ENCODE data around the gene GPR15LG. TPM values are rescaled to one million over a fixed set of nuclear protein-coding genes. Genes with fewer than 3 reads are reported as not detected.

Gene GPR15LG
- total and polyA plus RNA-seq, 2 experiments from 2014 or later = not detected

DNA sequence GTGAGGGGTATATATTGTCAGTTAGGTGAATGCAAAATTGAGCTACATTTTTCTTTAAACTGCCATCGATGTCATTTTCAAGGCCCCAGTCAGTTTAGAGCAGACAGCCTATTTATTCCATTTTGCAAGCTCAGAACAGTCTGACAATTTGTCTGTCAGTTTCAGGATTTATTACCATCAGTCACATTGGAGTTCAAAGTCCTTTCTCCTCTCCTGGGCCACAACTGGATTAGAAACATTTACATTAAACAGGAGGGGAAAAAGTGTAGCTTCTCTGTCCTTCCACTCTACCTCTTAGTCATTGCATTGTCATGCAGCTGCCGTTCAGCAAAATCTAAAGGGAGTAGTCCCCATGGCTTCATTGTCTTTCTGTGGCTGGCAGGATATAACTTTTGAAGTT is 37.8 kb upstream of the GPR15LG start (continued):
- TF ChIP-seq, protein P1, sequence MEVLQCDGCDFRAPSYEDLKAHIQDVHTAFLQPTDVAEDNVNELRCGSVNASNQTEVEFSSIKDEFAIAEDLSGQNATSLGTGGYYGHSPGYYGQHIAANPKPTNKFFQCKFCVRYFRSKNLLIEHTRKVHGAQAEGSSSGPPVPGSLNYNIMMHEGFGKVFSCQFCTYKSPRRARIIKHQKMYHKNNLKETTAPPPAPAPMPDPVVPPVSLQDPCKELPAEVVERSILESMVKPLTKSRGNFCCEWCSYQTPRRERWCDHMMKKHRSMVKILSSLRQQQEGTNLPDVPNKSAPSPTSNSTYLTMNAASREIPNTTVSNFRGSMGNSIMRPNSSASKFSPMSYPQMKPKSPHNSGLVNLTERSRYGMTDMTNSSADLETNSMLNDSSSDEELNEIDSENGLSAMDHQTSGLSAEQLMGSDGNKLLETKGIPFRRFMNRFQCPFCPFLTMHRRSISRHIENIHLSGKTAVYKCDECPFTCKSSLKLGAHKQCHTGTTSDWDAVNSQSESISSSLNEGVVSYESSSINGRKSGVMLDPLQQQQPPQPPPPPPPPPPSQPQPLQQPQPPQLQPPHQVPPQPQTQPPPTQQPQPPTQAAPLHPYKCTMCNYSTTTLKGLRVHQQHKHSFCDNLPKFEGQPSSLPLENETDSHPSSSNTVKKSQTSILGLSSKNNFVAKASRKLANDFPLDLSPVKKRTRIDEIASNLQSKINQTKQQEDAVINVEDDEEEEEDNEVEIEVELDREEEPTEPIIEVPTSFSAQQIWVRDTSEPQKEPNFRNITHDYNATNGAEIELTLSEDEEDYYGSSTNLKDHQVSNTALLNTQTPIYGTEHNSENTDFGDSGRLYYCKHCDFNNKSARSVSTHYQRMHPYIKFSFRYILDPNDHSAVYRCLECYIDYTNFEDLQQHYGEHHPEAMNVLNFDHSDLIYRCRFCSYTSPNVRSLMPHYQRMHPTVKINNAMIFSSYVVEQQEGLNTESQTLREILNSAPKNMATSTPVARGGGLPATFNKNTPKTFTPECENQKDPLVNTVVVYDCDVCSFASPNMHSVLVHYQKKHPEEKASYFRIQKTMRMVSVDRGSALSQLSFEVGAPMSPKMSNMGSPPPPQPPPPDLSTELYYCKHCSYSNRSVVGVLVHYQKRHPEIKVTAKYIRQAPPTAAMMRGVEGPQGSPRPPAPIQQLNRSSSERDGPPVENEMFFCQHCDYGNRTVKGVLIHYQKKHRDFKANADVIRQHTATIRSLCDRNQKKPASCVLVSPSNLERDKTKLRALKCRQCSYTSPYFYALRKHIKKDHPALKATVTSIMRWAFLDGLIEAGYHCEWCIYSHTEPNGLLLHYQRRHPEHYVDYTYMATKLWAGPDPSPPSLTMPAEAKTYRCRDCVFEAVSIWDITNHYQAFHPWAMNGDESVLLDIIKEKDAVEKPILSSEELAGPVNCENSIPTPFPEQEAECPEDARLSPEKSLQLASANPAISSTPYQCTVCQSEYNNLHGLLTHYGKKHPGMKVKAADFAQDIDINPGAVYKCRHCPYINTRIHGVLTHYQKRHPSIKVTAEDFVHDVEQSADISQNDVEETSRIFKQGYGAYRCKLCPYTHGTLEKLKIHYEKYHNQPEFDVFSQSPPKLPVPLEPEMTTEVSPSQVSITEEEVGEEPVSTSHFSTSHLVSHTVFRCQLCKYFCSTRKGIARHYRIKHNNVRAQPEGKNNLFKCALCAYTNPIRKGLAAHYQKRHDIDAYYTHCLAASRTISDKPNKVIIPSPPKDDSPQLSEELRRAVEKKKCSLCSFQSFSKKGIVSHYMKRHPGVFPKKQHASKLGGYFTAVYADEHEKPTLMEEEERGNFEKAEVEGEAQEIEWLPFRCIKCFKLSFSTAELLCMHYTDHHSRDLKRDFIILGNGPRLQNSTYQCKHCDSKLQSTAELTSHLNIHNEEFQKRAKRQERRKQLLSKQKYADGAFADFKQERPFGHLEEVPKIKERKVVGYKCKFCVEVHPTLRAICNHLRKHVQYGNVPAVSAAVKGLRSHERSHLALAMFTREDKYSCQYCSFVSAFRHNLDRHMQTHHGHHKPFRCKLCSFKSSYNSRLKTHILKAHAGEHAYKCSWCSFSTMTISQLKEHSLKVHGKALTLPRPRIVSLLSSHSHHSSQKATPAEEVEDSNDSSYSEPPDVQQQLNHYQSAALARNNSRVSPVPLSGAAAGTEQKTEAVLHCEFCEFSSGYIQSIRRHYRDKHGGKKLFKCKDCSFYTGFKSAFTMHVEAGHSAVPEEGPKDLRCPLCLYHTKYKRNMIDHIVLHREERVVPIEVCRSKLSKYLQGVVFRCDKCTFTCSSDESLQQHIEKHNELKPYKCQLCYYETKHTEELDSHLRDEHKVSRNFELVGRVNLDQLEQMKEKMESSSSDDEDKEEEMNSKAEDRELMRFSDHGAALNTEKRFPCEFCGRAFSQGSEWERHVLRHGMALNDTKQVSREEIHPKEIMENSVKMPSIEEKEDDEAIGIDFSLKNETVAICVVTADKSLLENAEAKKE (CRISPR knock-in tag; IDR thresholded peaks at IDR 0.05) = no peak
- no peak for TF ChIP-seq CREB1 (CRISPR knock-in tag; IDR thresholded peaks at IDR 0.05; ENCODE audit: low read depth)
- no peak for TF ChIP-seq STAT1 (IDR thresholded peaks at IDR 0.05; ENCODE audit: unreplicated experiment)
- TF ChIP-seq ZNF114 (CRISPR knock-in tag; IDR thresholded peaks at IDR 0.05) = no peak
- TF ChIP-seq EZH2 (IDR thresholded peaks at IDR 0.05; ENCODE audit: low read depth, unreplicated experiment) = no peak
- no peak for TF ChIP-seq NANOG (IDR thresholded peaks at IDR 0.05; ENCODE audit: borderline replicate concordance)

DNA sequence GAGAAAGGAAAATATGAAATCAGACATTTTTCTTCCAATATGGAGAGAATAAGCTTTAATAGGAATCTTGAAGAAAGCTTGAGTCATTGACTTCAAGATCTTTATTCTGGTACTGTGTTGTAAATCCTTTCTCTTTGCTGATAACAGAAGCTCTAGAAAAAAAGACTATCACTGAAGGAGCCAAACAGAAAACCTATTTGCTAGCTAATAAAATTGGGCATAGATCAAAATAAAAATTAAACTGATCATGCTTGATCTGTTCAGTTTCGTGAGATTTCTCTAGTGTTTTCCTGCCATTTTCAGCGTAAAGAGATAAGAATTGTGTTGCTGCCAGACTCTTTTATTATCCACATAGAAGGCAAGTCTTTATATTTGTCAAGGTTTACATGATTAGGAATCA is 35.8 kb upstream of the GPR15LG start:
- Histone ChIP-seq H3K4me3 (no peak overlapping the region), H3F3A (replicated peaks; ENCODE audit: low read depth) (no peaks in the 10 kb centered on the region), H3K36me3 (ENCODE audit: insufficient read depth) (peaks cover 3% of the 10 kb centered on the region; the same call in 1 of the 2 replicates), H3K79me2 (replicated peaks; ENCODE audit: insufficient read depth) (peaks cover 24% of the 10 kb centered on the region), H3K27me3 (ENCODE audit: insufficient read depth) (no peaks in the 10 kb centered on the region), H4K20me1 (replicated peaks; ENCODE audit: insufficient read depth) (no peaks in the 10 kb centered on the region), H3K4me1 (ENCODE audit: insufficient read depth) (peaks cover 5% of the 10 kb centered on the region), H3K4me2 (no peak overlapping the region), H2AFZ (peak overlapping the region; percentile 79; the same call in 1 of the 2 replicates), H3K27ac (ENCODE audit: low read depth) (no peak overlapping the region), H3K9me2 (ENCODE audit: insufficient read depth) (no peaks in the 10 kb centered on the region)
- no peak for ATAC-seq
- Mint-ChIP-seq H3K27me3 (ENCODE audit: insufficient read depth, low read depth, poor library complexity) (peaks cover 9% of the 10 kb centered on the region), H3K36me3 (ENCODE audit: low read depth) (peaks cover 5% of the 10 kb centered on the region; the same call in 2 of the 3 replicates), H3K9me3 (no peaks in the 10 kb centered on the region), H3K4me3 (no peak overlapping the region), H3K27ac (no peak overlapping the region), H3K4me1 (peaks cover 19% of the 10 kb centered on the region; the same call in 2 of the 3 replicates)
- TF ChIP-seq ZNF114 (CRISPR knock-in tag; IDR thresholded peaks at IDR 0.05) (no peak), POLR2AphosphoS5 (IDR thresholded peaks at IDR 0.05; ENCODE audit: low read depth) (no peak), ZNF331 (CRISPR knock-in tag; IDR thresholded peaks at IDR 0.05; ENCODE audit: low read depth) (no peak), NANOG (IDR thresholded peaks at IDR 0.05; ENCODE audit: borderline replicate concordance) (no peak), CREB1 (CRISPR knock-in tag; IDR thresholded peaks at IDR 0.05; ENCODE audit: low read depth) (no peak), EZH2phosphoT487 (IDR thresholded peaks at IDR 0.05; ENCODE audit: unreplicated experiment) (no peak)
- no peak for DNase-seq (ENCODE audit: low spot score)
